K562 (cell line): ENCODE results near the gene FCAMR. TPM values are rescaled to one million over a fixed set of nuclear protein-coding genes. Genes with fewer than 3 reads are reported as not detected.

ENCODE experiments used
- ATF1 ChIP-seq, 2 experiments: fragments of 450-650 bp in 1 of 2; IDR thresholded peaks; 2 replicates each; pipeline ENCODE4 v1.6.1; 2016; ENCODE audit warnings: missing compliant biosample characterization in 1 of 2, missing genetic modification characterization in 1 of 2
- ATF7 ChIP-seq: fragments of 450-650 bp; IDR thresholded peaks from 2 replicates; pipeline ENCODE4 v1.7.1; 2014; ENCODE audit warnings: mild to moderate bottlenecking, moderate library complexity
- CEBPG ChIP-seq, 3 experiments: fragments of 200-800 bp in 1 of 3; sonication (Bioruptor generic) in 1 of 3; sonication (generic) in 1 of 3; formaldehyde crosslinking in 1 of 3; IDR thresholded peaks in 2 of 3; conservative IDR thresholded peaks in 1 of 3; 2 replicates each; pipeline versions ENCODE4 v1.6.1 to v1.8.0; 2016 to 2022; ENCODE audit warnings: missing compliant biosample characterization in 2 of 3, missing genetic modification characterization in 2 of 3, mild to moderate bottlenecking in 1 of 3, missing genetic modification reagents in 1 of 3
- CREB1 ChIP-seq, 2 experiments: sonication (generic) in 1 of 2; formaldehyde crosslinking in 1 of 2; IDR thresholded peaks; 2 replicates each; pipeline versions ENCODE4 v1.6.1 to v1.8.0; 2012 to 2022; ENCODE audit warnings: inconsistent platforms in 1 of 2, mild to moderate bottlenecking in 1 of 2, missing genetic modification reagents in 1 of 2, moderate library complexity in 1 of 2
- CTBP1 ChIP-seq: fragments of 450-650 bp; IDR thresholded peaks from 2 replicates; pipeline ENCODE4 v1.6.1; 2016; ENCODE audit warnings: borderline replicate concordance
- EHMT2 ChIP-seq: fragments of 450-650 bp; IDR thresholded peaks from 2 replicates; pipeline ENCODE4 v1.6.1; 2018; ENCODE audit warnings: antibody characterized with exemption
- FIP1L1 ChIP-seq: fragments of 200-400 bp; formaldehyde crosslinking; IDR thresholded peaks from 2 replicates; pipeline ENCODE4 v1.6.1; 2018; ENCODE audit warnings: mild to moderate bottlenecking, low read depth, low read length; ENCODE audit not compliant: poor library complexity, severe bottlenecking
- GABPB2 ChIP-seq: fragments of 250-450 bp; sonication (Bioruptor Pico); conservative IDR thresholded peaks from 2 replicates; pipeline ENCODE4 v1.5.1; 2021; ENCODE audit warnings: mild to moderate bottlenecking
- GTF2B ChIP-seq: IDR thresholded peaks from 2 replicates; pipeline ENCODE4 v1.6.1; 2011; ENCODE audit not compliant: insufficient read length; ENCODE audit errors: extremely low read depth
- JUND ChIP-seq, 2 experiments: IDR thresholded peaks; 2 replicates in 1 of 2; 3 replicates in 1 of 2; pipeline ENCODE4 v1.6.1; 2011; ENCODE audit warnings: borderline replicate concordance in 2 of 2, low read depth in 2 of 2, low read length in 2 of 2, improper control_type of control experiment in 1 of 2, missing biosample characterization in 1 of 2, missing genetic modification characterization in 1 of 2, missing genetic modification reagents in 1 of 2
- MEF2A ChIP-seq: IDR thresholded peaks from 2 replicates; pipeline ENCODE4 v1.6.1; 2011; ENCODE audit warnings: low read depth, mild to moderate bottlenecking, low read length, moderate library complexity; ENCODE audit not compliant: control insufficient read depth
- RFX1 ChIP-seq: fragments of 450-650 bp; IDR thresholded peaks from 2 replicates; pipeline ENCODE4 v1.6.1; 2016; ENCODE audit warnings: mild to moderate bottlenecking, moderate library complexity
- SOX6 ChIP-seq: fragments of 450-650 bp; IDR thresholded peaks from 2 replicates; pipeline ENCODE4 v1.6.1; 2014; ENCODE audit warnings: mild to moderate bottlenecking
- SRF ChIP-seq, 2 experiments: fragments of 250-450, 450-650 bp in 1 of 2; sonication (Bioruptor Pico) in 1 of 2; sonication (generic) in 1 of 2; formaldehyde crosslinking; IDR thresholded peaks; 2 replicates each; pipeline versions ENCODE4 v1.5.0 to v1.5.1; 2020 to 2022; ENCODE audit warnings: mild to moderate bottlenecking in 1 of 2, missing genetic modification reagents in 1 of 2
- TARDBP ChIP-seq: fragments of 450-650 bp; IDR thresholded peaks from 2 replicates; pipeline ENCODE4 v1.6.1; 2016
- ZFX ChIP-seq: sonication (generic); formaldehyde crosslinking; IDR thresholded peaks from 2 replicates; pipeline ENCODE4 v1.8.0; 2022; ENCODE audit warnings: mild to moderate bottlenecking, missing genetic modification reagents, moderate library complexity
- ZNF311 ChIP-seq: fragments of 250-450 bp; sonication (Bioruptor Pico); IDR thresholded peaks from 2 replicates; pipeline ENCODE4 v1.4.0; 2020; ENCODE audit warnings: mild to moderate bottlenecking, moderate library complexity
- ZNF431 ChIP-seq: sonication (generic); formaldehyde crosslinking; IDR thresholded peaks from 2 replicates; pipeline ENCODE4 v1.8.0; 2022; ENCODE audit warnings: mild to moderate bottlenecking, missing genetic modification reagents
- ZNF76 ChIP-seq: fragments of 250-450 bp; sonication (Bioruptor Pico); IDR thresholded peaks from 2 replicates; pipeline ENCODE4 v1.4.0; 2020; ENCODE audit warnings: mild to moderate bottlenecking, moderate library complexity, borderline replicate concordance
- polyA plus RNA-seq, 8 experiments: library from polyadenylated mRNA; depleted of rRNA in 4 of 8; stranded (reverse) in 5 of 8; unstranded in 3 of 8; fragments of >200 nt; fragmentation: Nextera tagmentation in 2 of 8; fragmentation: Illumina TruSeq in 1 of 8; extraction: Ambion mirVana in 2 of 8; extraction: Trizol in 1 of 8; gene quantifications; 2 replicates each; pipeline versions ENCODE4 v1.2.1 to v1.2.3, GENCODE V29; 2011 to 2014; ENCODE audit warnings: inconsistent platforms in 1 of 8, missing spikeins in 1 of 8
- total RNA-seq, 7 experiments: library from RNA; depleted of rRNA in 6 of 7; stranded (reverse); fragments of >200 nt in 6 of 7; fragmentation: Illumina TruSeq in 2 of 7; extraction: Trizol in 2 of 7; gene quantifications; 2 replicates each; pipeline versions ENCODE4 v1.2.1 to v1.2.3, GENCODE V29; 2011 to 2021; ENCODE audit warnings: low replicate concordance in 1 of 7
- TF ChIP-seq, protein P1 (sequence below), 2 experiments: fragments of 450-650 bp; IDR thresholded peaks; 2 replicates each; pipeline ENCODE4 v1.6.1; 2018; ENCODE audit warnings: mild to moderate bottlenecking in 2 of 2, low read depth in 1 of 2; ENCODE audit not compliant: partially characterized antibody in 2 of 2
- TF ChIP-seq, protein P2 (sequence below): sonication (generic); formaldehyde crosslinking; IDR thresholded peaks from 2 replicates; pipeline ENCODE4 v1.8.1; 2023; ENCODE audit warnings: mild to moderate bottlenecking, missing genetic modification reagents

Gene FCAMR
- total and polyA plus RNA-seq, 9 of the 15 experiments (the other 6 are each of a cell fraction or from before 2014, with no cell fraction given) = not detected

DNA sequence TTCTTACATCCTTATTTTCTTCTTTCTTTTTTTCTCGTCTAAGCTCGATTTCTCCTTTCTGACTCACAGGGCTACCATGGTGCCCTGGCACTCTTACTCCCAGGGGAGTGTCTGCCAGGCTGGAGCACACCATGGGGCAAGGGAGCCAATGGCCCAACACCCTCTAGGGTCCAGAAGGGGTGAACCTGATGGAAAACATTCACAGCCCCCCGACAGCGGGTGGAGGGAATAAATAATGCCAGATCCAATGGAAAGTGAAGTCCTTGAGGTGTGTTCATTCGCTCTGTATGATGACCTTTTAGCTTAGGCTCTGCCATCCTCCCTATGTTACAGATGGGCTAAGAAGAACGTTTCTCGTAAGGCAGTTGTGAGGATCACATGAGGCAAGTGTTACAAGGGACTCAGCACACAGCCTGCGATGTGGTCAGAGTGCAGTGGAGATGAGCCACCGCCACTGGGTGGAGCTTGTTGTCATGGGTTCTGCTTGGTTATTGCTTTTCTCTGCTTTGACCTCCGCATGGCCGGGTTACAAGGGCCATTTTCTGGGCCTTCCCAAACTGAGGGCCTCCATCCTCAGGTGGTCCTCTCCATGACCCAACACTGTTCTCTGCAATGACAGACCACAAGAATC, 45.0 kb downstream of the FCAMR start (continued):
- TF ChIP-seq, protein P1, sequence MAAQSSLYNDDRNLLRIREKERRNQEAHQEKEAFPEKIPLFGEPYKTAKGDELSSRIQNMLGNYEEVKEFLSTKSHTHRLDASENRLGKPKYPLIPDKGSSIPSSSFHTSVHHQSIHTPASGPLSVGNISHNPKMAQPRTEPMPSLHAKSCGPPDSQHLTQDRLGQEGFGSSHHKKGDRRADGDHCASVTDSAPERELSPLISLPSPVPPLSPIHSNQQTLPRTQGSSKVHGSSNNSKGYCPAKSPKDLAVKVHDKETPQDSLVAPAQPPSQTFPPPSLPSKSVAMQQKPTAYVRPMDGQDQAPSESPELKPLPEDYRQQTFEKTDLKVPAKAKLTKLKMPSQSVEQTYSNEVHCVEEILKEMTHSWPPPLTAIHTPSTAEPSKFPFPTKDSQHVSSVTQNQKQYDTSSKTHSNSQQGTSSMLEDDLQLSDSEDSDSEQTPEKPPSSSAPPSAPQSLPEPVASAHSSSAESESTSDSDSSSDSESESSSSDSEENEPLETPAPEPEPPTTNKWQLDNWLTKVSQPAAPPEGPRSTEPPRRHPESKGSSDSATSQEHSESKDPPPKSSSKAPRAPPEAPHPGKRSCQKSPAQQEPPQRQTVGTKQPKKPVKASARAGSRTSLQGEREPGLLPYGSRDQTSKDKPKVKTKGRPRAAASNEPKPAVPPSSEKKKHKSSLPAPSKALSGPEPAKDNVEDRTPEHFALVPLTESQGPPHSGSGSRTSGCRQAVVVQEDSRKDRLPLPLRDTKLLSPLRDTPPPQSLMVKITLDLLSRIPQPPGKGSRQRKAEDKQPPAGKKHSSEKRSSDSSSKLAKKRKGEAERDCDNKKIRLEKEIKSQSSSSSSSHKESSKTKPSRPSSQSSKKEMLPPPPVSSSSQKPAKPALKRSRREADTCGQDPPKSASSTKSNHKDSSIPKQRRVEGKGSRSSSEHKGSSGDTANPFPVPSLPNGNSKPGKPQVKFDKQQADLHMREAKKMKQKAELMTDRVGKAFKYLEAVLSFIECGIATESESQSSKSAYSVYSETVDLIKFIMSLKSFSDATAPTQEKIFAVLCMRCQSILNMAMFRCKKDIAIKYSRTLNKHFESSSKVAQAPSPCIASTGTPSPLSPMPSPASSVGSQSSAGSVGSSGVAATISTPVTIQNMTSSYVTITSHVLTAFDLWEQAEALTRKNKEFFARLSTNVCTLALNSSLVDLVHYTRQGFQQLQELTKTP (IDR thresholded peaks at IDR 0.05; ENCODE audit: low read depth in 1 of 2, partially characterized antibody in 2 of 2) = no peak
- peak; percentile 66; the same call in 1 of the 2 replicates for TF ChIP-seq ZFX (CRISPR knock-in tag)
- TF ChIP-seq, protein P2, sequence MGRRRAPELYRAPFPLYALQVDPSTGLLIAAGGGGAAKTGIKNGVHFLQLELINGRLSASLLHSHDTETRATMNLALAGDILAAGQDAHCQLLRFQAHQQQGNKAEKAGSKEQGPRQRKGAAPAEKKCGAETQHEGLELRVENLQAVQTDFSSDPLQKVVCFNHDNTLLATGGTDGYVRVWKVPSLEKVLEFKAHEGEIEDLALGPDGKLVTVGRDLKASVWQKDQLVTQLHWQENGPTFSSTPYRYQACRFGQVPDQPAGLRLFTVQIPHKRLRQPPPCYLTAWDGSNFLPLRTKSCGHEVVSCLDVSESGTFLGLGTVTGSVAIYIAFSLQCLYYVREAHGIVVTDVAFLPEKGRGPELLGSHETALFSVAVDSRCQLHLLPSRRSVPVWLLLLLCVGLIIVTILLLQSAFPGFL = no peak
- no peak for TF ChIP-seq TARDBP
- TF ChIP-seq RFX1 = peak; percentile 68
- TF ChIP-seq ZNF311 (CRISPR knock-in tag) = no peak
- TF ChIP-seq CTBP1 = peak; percentile 61
- peak; percentile 54; the same call in 1 of the 2 replicates for TF ChIP-seq CEBPG (CRISPR knock-in tag; IDR thresholded peaks at IDR 0.05)
- TF ChIP-seq CEBPG (tag; conservative IDR thresholded peaks at IDR 0.05 in 1 of 2, IDR thresholded peaks at IDR 0.05 in 1 of 2) = no peak
- TF ChIP-seq FIP1L1 = no peak
- TF ChIP-seq ATF7 = 0 out of 2 replicates have a peak, but pooled peaks have one; percentile 30
- no peak for TF ChIP-seq GTF2B
- 0 out of 4 replicates have a peak, but pooled peaks of 1 of the 2 experiments have one; percentile 20 for TF ChIP-seq SRF (CRISPR knock-in tag; IDR thresholded peaks at IDR 0.05)
- no peak for TF ChIP-seq ATF1 (CRISPR knock-in tag; IDR thresholded peaks at IDR 0.05)
- TF ChIP-seq ATF1 (tag; IDR thresholded peaks at IDR 0.05) = 0 out of 2 replicates have a peak, but pooled peaks have one; percentile 21
- no peak for TF ChIP-seq MEF2A
- TF ChIP-seq JUND (IDR thresholded peaks at IDR 0.05; ENCODE audit: borderline replicate concordance, low read depth, low read length) = 0 out of 2 replicates have a peak, but pooled peaks have one; percentile 3
- TF ChIP-seq JUND (tag; IDR thresholded peaks at IDR 0.05; ENCODE audit: borderline replicate concordance, low read depth, low read length) = no peak
- TF ChIP-seq EHMT2 = peak; percentile 31; the same call in 1 of the 2 replicates
- no peak for TF ChIP-seq GABPB2 (CRISPR knock-in tag)
- no peak for TF ChIP-seq ZNF76 (CRISPR knock-in tag)
- TF ChIP-seq CREB1 (IDR thresholded peaks at IDR 0.05) = no peak
- TF ChIP-seq CREB1 (CRISPR knock-in tag; IDR thresholded peaks at IDR 0.05) = 0 out of 2 replicates have a peak, but pooled peaks have one; percentile 26
- 0 out of 2 replicates have a peak, but pooled peaks have one; percentile 13 for TF ChIP-seq SOX6
- TF ChIP-seq ZNF431 = 0 out of 2 replicates have a peak, but pooled peaks have one; percentile 28
